Renal cortex interstitium (tissue), 11 donors: ENCODE data around the gene TEKT2. TPM values are rescaled to one million over a fixed set of nuclear protein-coding genes. Genes with fewer than 3 reads are reported as not detected.

Source experiments
- DNase-seq, 11 donors: peaks; one replicate each; pipeline ENCODE4 v3.0.0-alpha.2; 2013; ENCODE audit warnings: low read depth in 9 of 11, low spot score in 4 of 11; ENCODE audit errors: extremely low read depth in 1 of 11
- polyA plus RNA-seq, 3 donors: library from polyadenylated mRNA; unstranded; fragments of 120-200 nt; gene quantifications; one replicate each; pipeline ENCODE4 v1.2.1, GENCODE V29; 2013; ENCODE audit not compliant: insufficient read length in 3 of 3

TEKT2 gene
- polyA plus RNA-seq, 3 donors, result 11.5 to 14.9 (median 13.0) TPM

DNA sequence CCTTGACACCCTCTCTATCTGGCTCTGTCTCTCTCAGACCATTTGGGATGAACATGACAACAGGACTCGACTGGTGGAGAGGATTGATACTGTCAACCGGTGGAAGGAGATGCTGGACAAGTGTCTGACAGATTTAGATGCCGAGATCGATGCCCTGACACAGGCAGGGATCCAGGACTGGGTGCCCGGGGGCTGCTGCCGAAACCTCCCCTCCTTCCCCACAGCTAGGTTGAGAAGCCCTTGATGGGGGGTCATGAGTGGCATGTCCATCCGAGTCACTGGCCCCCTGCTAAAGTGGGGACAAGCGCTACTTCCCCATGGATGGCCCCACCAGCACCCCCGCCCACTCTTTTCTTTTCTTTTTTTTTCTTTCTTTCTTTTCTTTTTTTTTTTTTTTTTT lies 1.2 kb downstream of the TEKT2 start:
- no peak for DNase-seq

- DNase-seq, result no peak
Observed at GRCh38 chr1:36085686-36086526, 2.0 kb downstream of the TEKT2 start.

- no peak for DNase-seq
Observed at GRCh38 chr1:36086529-36087232, 2.8 kb downstream of the TEKT2 start.

- no peak for DNase-seq
Observed at GRCh38 chr1:36087233-36088123, 3.6 kb downstream of the TEKT2 start.

- peak in 1 of 11 donors; percentile 6 for DNase-seq
Observed at GRCh38 chr1:36088265-36088576, 4.3 kb downstream of the TEKT2 start.

DNA sequence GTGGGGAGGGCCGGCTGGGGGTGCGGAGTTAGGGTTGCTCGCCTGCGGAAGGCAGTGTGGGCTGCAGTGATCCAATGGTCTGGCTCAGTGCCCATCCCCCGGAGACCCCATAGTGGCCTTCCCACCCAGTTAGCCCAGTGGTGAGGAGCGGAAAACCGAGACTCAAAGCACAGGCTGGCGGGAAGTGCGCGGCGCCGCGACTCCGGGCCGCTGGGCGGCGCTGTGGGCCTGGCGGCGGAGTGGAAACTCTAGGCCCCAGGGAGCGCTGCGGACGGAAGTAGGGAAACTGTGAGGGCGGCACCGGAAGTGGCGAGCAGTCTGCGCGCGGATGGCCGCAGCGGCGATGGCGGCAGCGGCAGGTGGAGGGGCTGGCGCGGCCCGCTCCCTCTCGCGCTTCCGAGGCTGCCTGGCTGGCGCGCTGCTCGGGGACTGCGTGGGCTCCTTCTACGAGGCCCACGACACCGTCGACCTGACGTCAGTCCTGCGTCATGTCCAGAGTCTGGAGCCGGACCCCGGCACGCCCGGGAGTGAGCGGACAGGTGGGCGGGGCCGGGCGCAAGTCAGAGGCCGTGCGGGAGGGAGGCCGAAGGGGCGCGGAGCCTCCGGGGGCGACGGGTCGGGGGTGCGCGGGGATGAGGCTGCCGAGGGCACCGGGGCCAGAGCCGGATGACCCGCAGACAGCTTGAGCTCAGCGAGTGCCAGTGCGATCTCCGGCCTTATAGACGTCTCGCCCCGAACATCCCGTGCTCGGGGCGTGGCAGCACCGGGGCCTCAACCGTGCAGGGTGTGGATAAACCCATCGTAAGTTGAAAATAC lies 4.9 kb downstream of the TEKT2 start, which contains the start of gene ADPRS:
TSS of gene ADPRS (plus strand) at position 316 of the 816 bp plus-strand sequence. CDS start at position 329, 13 bp downstream.
- DNase-seq, result peak; percentile 56 to 86 (median 81)

GRCh38 chr1:36089393-36090121 lies 5.7 kb downstream of the TEKT2 start:
- DNase-seq, result peak in 4 of 11 donors; percentile 19 to 32 (median 28)

DNA sequence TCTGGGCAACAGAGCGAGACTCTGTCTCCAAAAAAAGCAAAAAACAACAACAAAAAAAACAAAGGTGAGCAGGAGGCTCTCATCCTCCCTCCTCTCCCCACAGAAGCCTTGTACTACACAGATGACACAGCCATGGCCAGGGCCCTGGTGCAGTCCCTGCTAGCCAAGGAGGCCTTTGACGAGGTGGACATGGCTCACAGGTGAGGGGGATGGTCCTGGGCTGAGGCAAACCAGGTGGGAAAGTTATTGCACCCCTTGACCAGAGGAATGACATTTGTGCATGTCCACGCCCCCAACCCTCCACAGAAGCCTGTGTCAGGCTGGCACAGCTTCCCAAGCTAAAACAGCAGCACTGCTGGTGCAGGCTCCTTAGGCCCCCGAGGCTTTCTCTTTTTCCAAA lies 7.2 kb downstream of the TEKT2 start:
- no peak for DNase-seq

DNA sequence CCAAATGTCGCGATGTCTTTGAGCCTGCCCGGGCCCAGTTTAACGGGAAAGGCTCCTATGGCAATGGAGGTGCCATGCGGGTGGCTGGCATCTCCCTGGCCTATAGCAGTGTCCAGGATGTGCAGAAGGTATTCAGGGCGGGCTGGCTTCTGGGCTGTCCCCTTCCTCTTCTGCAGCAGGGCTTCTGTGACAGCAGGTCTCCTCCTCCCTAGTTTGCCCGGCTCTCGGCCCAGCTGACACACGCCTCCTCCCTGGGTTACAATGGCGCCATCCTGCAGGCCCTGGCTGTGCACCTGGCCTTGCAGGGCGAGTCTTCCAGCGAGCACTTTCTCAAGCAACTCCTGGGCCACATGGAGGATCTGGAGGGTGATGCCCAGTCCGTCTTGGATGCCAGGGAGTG lies 7.8 kb downstream of the TEKT2 start:
- no peak for DNase-seq

GRCh38 chr1:36092166-36092797 lies 8.4 kb downstream of the TEKT2 start:
- no peak for DNase-seq

GRCh38 chr1:36092798-36093185 lies 8.9 kb downstream of the TEKT2 start:
- no peak for DNase-seq

DNA sequence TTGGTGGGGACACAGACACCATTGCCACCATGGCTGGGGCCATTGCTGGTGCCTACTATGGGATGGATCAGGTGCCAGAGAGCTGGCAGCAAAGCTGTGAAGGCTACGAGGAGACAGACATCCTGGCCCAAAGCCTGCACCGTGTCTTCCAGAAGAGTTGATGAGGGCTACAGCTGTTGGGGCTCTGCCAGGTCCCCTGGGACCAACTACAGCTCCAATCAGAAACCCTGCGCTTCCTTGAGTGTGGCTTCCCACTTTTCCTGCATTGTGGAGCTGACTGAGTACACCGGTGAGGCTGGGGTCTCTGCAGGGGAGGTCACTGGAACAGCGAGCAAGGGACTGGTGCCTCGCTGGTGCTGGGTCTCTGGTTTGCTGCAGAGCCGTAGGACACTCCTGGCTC lies 9.3 kb downstream of the TEKT2 start:
- DNase-seq, result no peak

DNA sequence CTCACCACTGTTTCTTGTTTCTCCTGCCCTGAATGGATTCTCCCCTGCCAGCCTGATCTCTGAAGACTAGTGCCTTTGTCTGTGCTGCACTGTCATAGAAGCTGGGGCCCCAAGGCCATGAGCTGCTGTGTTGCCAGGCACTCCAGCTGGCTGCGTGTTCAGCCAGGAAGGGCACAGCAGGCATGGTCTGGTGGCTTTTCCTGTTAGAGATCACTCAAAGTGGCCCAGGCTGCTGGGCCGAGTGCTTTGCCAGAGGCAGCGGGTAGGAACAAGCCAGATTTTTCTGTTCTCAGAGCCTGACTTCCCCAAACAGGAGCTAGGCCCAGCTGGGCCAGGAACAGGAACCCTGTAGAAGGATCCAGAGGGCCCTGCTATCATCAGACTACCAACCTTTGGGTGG lies 10.0 kb downstream of the TEKT2 start:
- no peak for DNase-seq

GRCh38 chr1:36094621-36095061 lies 10.7 kb downstream of the TEKT2 start:
- no peak for DNase-seq

DNA sequence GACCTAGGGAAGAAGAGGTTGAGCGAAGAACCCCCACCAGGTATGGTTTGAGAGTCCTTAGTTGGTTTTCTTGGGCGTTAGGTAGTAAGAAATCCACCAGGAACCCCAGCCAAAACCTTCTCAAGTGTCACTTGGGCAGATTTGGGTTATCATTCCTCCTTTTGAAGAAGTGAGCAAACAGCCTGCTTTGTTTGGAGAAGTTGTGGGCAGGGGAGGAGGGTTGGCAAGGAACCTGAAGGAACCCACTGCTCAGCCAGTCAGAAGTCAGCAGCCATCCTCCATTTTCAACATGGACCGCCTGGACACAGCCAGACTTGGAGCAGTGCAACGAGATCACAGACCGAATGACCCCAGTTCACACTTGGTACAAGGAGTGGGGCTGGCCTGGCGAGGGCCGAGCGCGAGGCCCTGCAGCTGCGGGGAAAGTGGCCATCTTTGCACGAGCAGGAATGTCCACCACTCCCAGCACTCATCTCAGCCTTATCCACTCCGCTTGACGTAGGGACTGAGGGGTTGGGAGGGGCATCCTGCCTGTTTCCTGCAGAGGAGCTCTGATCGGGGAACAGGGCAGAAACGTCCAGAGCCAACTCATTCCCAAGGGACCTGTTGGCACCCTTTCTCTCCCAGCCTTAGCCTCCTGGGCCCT lies 12.0 kb downstream of the TEKT2 start:
- no peak for DNase-seq

- DNase-seq, result no peak
Observed at GRCh38 chr1:36096500-36097432, 12.9 kb downstream of the TEKT2 start.
